ENCODE results near the gene SPSB2.

The SPSB2 gene

DNA sequence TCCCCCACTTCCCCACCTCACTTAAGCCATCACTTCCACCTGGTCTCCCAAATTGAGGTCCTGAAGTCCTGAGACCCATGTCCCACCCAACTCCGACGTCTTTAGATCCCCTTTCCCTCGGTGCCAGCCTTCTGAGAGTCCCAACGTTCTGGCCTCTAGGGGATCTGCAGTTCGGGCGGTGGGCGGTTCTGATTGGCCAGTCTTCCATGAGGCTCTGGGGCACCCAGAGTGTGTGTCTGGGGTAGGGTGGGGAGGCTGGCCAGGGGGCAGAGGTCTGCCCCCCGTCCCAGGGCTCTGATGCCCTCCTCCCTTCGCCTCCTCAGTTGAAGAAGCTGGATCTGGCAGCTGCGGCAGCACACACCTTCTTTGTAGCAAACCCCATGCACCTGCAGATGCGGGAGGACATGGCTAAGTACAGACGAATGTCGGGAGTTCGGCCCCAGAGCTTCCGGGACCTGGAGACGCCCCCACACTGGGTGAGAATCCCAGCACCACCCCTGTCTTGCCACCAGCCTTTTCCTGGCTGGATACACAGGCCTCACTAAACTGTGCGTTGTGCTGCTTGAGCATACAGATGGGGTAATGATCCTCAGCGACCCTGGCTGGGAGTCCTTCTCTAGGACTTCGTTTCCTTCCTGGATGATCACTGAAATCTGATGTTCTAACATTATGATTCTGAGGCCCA is 43.4 kb downstream of the SPSB2 start:
- no peak for DNase-seq

DNA sequence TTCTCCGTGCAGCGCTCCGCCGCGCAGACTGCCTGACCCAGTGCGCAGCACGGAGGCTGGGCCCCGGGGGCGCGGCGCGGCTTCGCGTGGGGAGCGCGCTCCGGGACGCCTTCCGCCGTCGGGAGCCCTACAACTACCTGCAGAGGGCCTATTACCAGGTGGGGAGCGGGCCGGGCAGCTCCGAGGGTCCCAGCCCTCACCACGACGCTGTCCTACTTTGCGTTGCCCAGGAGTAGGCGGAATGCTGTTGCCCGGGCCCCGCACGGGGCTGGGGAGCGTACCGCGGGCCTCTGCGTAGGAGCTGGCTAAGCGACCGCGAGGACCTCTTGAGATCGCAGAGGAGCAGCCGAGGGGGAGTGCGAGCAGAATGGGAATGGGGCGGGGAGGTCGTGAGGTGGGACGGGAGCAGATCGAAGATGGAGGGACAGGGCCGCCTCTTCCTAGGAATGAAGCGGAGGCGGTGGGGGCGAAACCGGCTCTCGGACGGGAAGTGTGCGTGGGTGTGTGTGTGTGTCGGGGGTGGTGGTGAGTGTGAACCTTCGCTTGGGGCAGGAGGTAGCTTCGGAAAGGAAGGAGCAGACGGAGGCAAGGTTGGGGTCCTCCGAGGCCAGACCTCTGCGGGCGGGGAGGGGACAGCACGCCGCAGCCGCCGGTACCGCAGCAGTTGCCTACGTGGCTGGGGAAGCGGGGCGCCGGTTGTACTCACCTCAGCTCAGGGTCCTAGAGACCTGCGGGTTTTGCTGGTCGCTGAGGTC is 44.1 kb downstream of the SPSB2 start:
- peak; percentile 81 for DNase-seq

DNA sequence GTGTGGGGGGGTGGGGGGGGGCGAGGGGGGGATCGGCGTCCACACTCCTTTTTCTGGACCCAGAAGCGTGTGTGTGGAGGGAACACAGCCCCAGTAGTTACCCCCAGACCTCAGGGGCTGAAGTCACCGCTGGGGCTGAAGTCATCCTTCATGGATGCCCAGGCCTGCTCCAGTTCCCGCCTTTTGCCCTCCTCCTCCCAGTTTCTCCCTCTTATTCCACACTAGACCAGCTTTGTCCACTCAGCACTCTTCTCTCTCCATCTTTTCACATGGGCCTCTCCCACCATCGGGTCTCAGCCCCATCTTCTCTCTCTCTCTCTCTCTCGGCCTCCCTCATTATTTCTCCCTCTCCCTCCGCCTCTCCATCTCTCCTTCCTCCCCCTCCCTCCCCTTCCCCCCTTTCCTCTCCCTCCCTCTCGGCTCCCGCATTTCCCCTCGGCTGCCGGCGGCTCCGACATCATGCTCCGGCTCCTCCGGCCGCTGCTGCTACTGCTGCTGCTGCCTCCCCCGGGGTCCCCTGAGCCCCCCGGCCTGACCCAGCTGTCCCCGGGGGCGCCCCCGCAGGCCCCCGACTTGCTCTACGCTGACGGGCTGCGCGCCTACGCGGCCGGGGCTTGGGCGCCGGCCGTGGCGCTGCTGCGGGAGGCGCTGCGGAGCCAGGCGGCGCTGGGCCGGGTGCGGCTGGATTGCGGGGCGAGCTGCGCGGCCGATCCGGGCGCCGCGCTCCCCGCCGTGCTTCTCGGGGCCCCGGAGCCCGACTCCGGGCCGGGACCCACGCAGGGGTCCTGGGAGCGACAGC is 44.9 kb downstream of the SPSB2 start, which contains the start of gene P3H3:
P3H3 (plus strand) TSS at position 426 of the 799 bp plus-strand sequence; CDS start at position 460, 34 bp downstream.
- peak; percentile 81 for DNase-seq

DNA sequence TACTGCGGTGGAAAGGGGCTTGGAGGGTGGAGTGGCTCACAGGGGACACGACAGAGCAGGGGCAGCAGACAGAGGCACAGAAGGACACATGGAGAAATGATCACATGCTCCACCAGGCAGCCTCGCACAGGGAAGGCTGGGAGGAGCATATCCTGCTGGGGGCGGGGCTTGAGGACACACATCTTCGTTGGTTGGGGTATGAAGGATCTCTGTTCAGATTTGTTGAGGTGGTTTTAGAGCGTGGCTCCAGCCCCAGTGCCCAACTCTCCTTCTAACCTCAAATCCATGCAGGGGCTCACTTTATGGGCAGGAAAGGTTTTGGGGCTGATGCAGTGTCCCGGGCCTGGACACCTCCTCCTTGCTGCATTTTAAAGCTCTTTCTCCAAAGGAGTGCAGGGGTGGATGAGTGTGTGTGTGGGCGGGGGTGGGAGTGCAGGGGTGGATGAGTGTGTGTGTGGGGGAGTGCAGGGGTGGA is 45.6 kb downstream of the SPSB2 start:
- DNase-seq = peak; percentile 84

DNA sequence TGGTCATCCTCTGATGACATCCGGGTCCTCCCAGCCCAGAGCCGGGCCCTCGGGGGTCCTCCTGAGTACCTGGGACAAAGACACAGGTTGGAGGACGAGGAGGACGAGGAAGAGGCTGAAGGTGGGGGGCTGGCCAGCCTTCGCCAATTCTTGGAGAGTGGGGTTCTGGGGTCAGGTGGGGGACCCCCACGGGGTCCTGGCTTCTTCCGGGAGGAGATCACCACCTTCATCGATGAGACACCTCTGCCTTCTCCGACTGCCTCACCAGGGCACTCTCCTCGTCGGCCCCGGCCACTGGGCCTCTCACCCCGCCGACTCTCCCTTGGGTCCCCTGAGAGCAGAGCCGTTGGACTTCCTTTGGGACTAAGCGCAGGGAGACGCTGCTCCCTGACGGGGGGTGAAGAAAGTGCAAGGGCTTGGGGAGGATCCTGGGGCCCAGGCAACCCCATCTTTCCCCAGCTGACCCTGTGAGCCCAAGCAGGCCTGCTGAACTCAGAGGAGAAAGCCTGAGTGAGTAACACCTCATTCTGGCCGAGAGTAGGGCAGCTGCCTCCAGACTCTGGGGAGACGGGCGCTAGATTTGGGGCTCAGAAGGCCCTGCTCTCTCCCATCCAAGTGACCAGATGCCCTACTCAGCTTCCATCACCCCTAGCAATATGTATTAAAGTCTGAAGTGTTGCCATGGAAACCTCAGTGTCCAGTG is 46.2 kb downstream of the SPSB2 start:
- no peak for DNase-seq

DNA sequence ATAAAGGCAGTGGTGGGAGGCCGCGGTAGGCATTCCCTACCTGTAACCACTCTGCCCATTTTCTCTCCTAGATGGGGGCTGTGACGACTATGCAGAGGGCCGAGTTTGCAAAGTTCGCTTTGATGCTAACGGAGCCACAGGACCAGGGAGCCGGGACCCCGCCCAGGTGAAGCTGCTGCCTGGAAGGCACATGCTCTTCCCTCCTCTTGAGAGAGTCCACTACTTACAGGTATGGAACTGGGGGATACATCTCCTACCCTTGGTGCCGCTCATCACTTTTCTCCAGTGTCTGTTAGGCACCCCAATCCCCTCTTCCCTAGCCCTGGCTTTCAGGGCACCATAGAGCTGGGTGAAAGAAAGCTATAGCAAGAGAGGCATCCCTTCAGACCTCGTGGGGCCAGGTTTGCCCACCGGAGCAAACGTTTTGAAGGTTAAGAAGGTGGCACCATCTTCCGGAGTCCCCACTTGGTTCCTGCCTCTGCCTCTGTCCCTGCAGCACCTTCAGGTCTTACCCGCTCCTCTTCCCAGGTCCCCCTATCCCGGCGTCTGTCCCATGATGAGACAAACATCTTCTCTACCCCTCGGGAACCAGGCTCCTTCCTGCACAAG is 46.9 kb downstream of the SPSB2 start:
- DNase-seq = no peak

DNA sequence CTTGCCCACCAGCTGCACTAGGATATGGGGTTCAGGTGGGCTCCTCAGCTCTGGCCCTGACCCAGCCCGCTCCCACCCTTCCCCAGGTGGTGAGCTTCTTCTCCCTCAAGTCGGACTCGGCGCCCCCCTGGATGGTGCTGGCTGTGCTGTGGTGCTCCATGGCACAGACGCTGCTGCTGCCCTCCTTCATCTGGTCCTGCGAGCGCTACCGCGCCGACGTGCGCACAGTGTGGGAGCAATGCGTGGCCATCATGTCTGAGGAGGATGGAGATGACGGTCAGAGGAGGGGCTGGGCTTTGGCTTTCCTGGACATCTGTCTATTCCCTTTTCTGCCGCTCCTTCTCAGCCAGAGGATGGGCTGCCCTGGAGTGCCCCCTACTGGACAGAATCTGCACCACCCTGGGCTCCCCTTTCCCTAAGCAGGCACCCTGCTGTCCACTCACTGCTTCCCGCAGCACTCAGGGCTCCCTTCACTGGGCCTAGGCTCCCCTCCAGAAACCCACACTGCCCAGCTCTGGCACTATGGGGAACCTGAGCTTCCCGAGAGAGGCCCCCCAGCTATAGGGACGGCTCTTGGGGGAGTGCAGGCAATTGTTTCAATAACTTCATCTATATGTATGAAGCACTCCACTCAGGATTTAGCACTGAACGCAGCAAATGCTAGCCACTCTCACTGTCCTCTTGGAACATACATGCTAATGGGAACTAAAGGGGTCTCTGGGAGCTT is 47.5 kb downstream of the SPSB2 start:
- peak; percentile 95 for DNase-seq

DNA sequence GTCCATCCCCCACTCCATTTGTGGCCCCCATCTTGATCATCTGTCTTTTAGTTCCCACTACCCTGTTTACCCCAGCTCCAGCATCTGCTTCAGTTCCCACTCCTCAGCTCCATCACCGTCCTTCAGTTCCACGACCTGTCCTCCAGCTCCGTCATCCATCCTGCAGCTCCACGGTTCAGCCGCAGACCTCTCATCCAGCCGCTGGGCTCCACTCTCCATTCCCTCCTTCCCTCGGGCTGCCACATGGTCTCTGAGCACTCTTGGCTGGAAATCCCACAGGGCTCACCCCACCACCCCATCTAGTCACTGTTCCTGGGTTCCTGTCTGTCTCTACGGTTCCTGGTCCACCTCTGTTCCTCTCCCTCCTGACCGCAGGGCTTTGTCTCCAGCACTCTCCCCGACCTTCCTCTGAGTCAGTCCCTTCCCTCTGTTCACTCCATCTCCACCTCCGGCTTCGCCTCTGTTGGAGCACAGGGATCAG is 48.2 kb downstream of the SPSB2 start:
- DNase-seq = no peak

DNA sequence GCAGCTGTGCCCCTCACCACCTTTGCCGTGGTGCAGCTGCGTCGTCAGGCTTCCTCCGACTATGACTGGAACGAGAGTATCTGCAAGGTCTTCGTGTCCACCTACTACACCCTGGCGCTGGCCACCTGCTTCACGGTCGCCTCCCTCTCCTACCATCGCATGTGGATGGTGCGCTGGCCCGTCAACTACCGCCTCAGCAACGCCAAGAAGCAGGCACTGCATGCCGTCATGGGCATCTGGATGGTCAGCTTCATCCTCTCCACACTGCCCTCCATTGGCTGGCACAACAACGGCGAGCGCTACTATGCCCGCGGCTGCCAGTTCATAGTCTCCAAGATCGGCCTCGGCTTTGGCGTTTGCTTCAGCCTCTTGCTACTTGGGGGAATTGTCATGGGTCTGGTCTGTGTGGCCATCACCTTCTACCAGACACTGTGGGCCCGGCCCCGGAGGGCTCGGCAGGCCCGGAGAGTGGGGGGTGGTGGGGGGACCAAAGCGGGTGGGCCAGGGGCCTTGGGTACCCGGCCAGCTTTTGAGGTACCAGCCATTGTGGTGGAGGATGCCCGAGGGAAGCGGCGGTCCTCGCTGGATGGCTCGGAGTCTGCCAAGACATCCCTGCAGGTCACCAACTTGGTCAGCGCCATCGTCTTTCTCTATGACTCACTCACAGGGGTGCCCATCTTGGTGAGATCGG is 48.9 kb downstream of the SPSB2 start:
- no peak for DNase-seq

DNA sequence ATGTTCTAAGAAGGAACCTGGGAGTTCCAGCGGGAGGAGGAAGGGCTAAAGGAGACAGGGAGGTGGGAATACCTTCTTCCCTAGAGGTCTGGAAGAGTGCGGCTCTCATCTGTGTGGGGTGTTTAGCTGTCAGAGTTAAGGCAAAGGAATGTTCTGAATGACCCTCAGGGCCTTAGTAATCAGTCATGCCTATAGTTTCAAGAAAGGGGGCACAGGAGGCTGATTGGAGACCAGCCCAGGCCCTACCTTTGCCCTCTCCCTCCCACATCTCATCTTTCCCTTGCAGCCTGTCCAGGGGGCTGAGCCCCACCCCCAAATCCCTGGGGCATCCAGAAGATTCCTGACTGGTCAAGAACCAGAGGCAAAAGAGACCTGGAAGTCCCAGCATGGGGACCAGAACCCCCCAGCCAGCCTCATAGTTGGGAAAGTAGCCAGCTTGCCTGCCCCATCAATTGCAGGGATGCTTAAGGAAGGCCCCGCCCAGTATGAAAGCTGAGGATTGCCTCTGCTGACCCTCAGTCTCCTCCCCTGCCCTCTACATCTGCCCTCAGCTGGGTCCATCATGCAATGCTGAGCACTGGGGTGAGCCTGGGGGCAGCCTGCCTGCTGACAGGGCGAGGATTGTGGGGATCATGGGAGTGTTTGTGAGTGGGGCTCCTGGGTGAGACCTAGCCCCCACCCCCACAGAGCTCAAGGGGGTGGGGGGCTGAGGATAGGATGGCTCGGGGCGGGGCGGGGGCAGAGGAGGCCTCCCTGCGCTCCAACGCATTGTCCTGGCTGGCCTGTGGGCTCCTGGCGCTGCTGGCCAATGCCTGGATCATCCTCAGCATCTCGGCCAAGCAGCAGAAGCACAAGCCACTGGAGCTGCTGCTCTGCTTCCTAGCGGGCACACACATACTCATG is 49.7 kb downstream of the SPSB2 start:
- DNase-seq = no peak

DNA sequence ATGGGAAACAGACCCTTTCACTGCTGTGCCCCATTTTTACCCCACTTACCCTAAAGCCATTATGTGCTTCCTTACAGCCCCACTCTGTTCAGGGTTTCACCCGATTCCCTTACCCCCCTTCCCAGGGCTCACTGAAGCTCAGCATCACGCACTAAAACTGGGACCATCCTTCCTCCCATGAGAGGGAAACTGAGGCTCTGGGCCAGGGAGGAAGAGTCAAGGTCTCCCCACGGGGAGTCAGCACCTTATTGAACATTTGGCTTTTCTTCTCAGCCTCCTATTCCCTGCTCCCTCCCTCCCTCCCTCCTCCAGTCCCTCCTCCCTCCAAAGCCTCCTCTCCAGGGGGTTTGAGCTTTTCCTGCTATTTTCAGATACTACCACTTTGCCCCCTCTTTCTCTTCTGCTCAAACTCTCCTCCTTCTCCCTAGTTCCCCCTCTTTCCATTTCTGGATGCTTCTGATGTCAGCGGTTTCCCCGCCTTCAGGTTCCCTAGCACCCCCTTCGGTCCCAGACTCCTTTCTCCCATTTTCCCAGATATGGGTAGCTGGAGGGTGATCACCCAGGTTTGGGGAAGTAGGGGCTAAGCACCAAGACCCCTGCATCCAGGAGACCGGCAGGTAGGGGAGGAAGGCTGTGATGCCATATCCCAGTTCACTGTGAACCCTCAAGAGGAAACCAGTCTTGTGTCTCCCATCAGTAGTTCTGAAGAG is 50.5 kb downstream of the SPSB2 start:
- DNase-seq = no peak

DNA sequence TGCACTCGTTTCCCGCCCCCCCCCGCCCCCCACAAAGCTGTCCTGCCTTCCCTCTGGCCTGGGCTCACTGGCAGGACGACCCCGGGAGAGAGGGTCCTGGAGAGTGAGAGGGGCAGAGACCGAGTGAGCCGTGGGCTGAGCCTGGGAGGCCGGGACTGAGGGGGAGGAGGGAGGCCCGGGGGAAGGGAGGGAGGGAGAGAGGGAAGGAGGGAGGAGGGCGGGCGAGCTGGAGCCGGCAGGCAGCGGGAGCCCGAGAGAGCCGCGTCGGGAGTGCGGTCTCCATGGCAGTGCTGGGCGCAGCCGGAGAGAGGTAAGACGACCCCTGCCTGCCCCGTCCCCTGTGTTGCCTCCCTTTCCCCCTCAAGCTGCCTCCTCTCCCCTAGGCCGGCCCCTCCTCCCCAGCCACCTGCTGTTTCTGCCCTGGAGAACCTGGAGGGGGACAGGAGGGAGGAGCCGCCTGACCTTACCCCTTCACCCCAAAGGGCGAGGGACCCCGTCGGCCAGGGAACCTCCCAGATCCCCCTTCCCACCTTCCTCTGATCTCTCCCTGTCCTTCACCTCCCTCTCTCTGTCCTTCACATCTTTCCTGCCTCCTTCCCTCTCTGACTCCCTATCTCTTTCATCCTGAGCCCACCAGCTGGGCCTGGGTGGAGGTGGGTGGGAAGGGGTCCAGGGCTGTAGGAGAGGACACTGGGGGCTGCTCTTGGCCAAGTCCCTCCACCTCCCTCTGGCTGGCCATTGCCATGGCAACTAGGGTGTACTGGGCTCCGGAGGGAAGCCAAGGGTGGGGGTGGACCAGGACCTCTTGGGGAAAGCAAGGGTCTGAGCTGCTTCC is 51.3 kb downstream of the SPSB2 start, which contains the start of gene GPR162:
GPR162 (plus strand) TSS at position 231 of the 835 bp plus-strand sequence. CDS start 2,078 bp downstream, outside the sequence.
- DNase-seq = peak; percentile 90
